MM.1S (cell line): ENCODE data around the gene C2CD3.

Experiments used
- DNase-seq: peaks from one replicate; pipeline ENCODE4 v3.0.0-alpha.2; 2015
- H2AFZ ChIP-seq: fragments of 300-600 bp; sonication (generic); 2 replicates; pipeline ENCODE4 v1.6.0; 2016; ENCODE audit warnings: antibody characterized with exemption, low read length
- H3F3A ChIP-seq: fragments of 300-600 bp; sonication (generic); 2 replicates; pipeline ENCODE4 v1.6.1; 2016; ENCODE audit warnings: mild to moderate bottlenecking, antibody characterized with exemption, low read length, moderate library complexity, mixed read lengths; ENCODE audit not compliant: insufficient read depth
- H3K27ac ChIP-seq: fragments of 300-600 bp; sonication (generic); 2 replicates; pipeline ENCODE4 v1.5.1; 2016; ENCODE audit warnings: mild to moderate bottlenecking, low read length
- H3K27me3 ChIP-seq: fragments of 300-600 bp; sonication (generic); replicated peaks from 2 replicates; pipeline ENCODE4 v1.6.0; 2016; ENCODE audit warnings: low read length; ENCODE audit not compliant: insufficient read depth
- H3K36me3 ChIP-seq: fragments of 300-600 bp; sonication (generic); replicated peaks from 2 replicates; pipeline ENCODE4 v1.6.1; 2016; ENCODE audit warnings: mild to moderate bottlenecking, low read length, mixed read lengths; ENCODE audit not compliant: insufficient read depth
- H3K4me1 ChIP-seq: fragments of 300-600 bp; sonication (generic); 2 replicates; pipeline ENCODE4 v1.6.1; 2016; ENCODE audit warnings: low read length, mixed read lengths
- H3K4me2 ChIP-seq: fragments of 300-600 bp; sonication (generic); 2 replicates; pipeline ENCODE4 v1.6.0; 2016; ENCODE audit warnings: low read depth, low read length
- H3K4me3 ChIP-seq: fragments of 300-600 bp; sonication (generic); 2 replicates; pipeline ENCODE4 v1.5.1; 2016; ENCODE audit warnings: low read length, mixed read lengths
- H3K79me2 ChIP-seq: fragments of 300-600 bp; sonication (generic); 2 replicates; pipeline ENCODE4 v1.6.1; 2016; ENCODE audit warnings: mixed run types, low read length, mixed read lengths
- H3K9ac ChIP-seq: fragments of 300-600 bp; sonication (generic); 2 replicates; pipeline ENCODE4 v1.6.1; 2016; ENCODE audit warnings: low read length, mixed read lengths
- H3K9me2 ChIP-seq: fragments of 300-600 bp; sonication (generic); replicated peaks from 2 replicates; pipeline ENCODE4 v1.6.1; 2016; ENCODE audit warnings: mild to moderate bottlenecking, low read length, mixed read lengths; ENCODE audit not compliant: insufficient read depth
- H3K9me3 ChIP-seq: fragments of 300-600 bp; sonication (generic); replicated peaks from 2 replicates; pipeline ENCODE4 v1.6.1; 2016; ENCODE audit warnings: mild to moderate bottlenecking, low read length, mixed read lengths; ENCODE audit not compliant: insufficient read depth
- H4K20me1 ChIP-seq: fragments of 300-600 bp; sonication (generic); 2 replicates; pipeline ENCODE4 v1.6.1; 2016; ENCODE audit warnings: mild to moderate bottlenecking, low read length, moderate library complexity, mixed read lengths; ENCODE audit not compliant: insufficient read depth
- CTCF ChIP-seq: fragments of 300-600 bp; sonication (generic); IDR thresholded peaks from 2 replicates; pipeline ENCODE4 v1.5.1; 2016; ENCODE audit warnings: antibody characterized with exemption, low read length, mixed read lengths
- EZH2 ChIP-seq: fragments of 300-600 bp; sonication (generic); optimal IDR thresholded peaks from 2 replicates; pipeline ENCODE3; 2017; ENCODE audit warnings: low read depth, mild to moderate bottlenecking, antibody characterized with exemption, low read length, mixed read lengths
- EZH2phosphoT487 ChIP-seq: fragments of 300-600 bp; sonication (generic); IDR thresholded peaks from 2 replicates; pipeline ENCODE4 v1.6.1; 2018; ENCODE audit warnings: antibody characterized with exemption, low read length

C2CD3 gene

GRCh38 chr11:74072721-74073120, 98.1 kb downstream of the C2CD3 start:
- H3K9ac ChIP-seq, result no peak overlapping the region
- no peaks in the 10 kb centered on the region for H4K20me1 ChIP-seq
- no peak overlapping the region for H2AFZ ChIP-seq
- H3K36me3 ChIP-seq, result no peaks in the 10 kb centered on the region; the same call in 1 of the 2 replicates
- no peaks in the 10 kb centered on the region for H3F3A ChIP-seq
- no peak for DNase-seq
- H3K4me1 ChIP-seq, result no peaks in the 10 kb centered on the region
- H3K27ac ChIP-seq, result no peak overlapping the region
- no peaks in the 10 kb centered on the region for H3K27me3 ChIP-seq
- H3K79me2 ChIP-seq, result no peaks in the 10 kb centered on the region
- H3K4me3 ChIP-seq, result no peak overlapping the region
- TF ChIP-seq EZH2phosphoT487, result no peak
- TF ChIP-seq CTCF, result no peak
- TF ChIP-seq EZH2, result no peak
- no peaks in the 10 kb centered on the region for H3K9me3 ChIP-seq
- H3K9me2 ChIP-seq, result no peaks in the 10 kb centered on the region
- H3K4me2 ChIP-seq, result no peak overlapping the region

- Histone ChIP-seq H3K27ac (no peak overlapping the region), H3F3A (no peaks in the 10 kb centered on the region), H3K9ac (no peak overlapping the region), H3K79me2 (no peaks in the 10 kb centered on the region), H3K4me2 (no peak overlapping the region), H3K4me1 (no peaks in the 10 kb centered on the region), H3K9me3 (no peaks in the 10 kb centered on the region), H3K9me2 (no peaks in the 10 kb centered on the region), H2AFZ (no peak overlapping the region), H3K27me3 (no peaks in the 10 kb centered on the region), H3K4me3 (no peak overlapping the region), H4K20me1 (no peaks in the 10 kb centered on the region), H3K36me3 (no peaks in the 10 kb centered on the region; the same call in 1 of the 2 replicates)
- no peak for TF ChIP-seq CTCF
- no peak for TF ChIP-seq EZH2phosphoT487
- TF ChIP-seq EZH2, result no peak
- DNase-seq, result no peak
Measured at GRCh38 chr11:74072286-74072685, 98.5 kb downstream of the C2CD3 start.

GRCh38 chr11:74070723-74071492, 99.9 kb downstream of the C2CD3 start:
- H3F3A ChIP-seq, result no peaks in the 10 kb centered on the region
- no peak overlapping the region for H2AFZ ChIP-seq
- H3K27ac ChIP-seq, result no peak overlapping the region
- no peaks in the 10 kb centered on the region; the same call in 1 of the 2 replicates for H3K36me3 ChIP-seq
- H4K20me1 ChIP-seq, result no peaks in the 10 kb centered on the region
- no peaks in the 10 kb centered on the region for H3K9me2 ChIP-seq
- TF ChIP-seq EZH2, result no peak
- TF ChIP-seq CTCF, result no peak
- TF ChIP-seq EZH2phosphoT487, result no peak
- H3K9ac ChIP-seq, result no peak overlapping the region
- no peaks in the 10 kb centered on the region for H3K27me3 ChIP-seq
- no peaks in the 10 kb centered on the region for H3K79me2 ChIP-seq
- no peak overlapping the region for H3K4me2 ChIP-seq
- H3K4me1 ChIP-seq, result no peaks in the 10 kb centered on the region
- no peak overlapping the region for H3K4me3 ChIP-seq
- DNase-seq, result no peak
- no peaks in the 10 kb centered on the region for H3K9me3 ChIP-seq
